GM19452 (cell line): ENCODE results near the gene NME7.
"Not testable (repeated sequence)": the region's sequence is repeated elsewhere in the genome, so short reads cannot be mapped to it uniquely, and the experiment has no call there.

Experiments used
- ATAC-seq: cut with Tn5 transposase; IDR thresholded peaks from one replicate; pipeline ENCODE4 v1.9.1; 2021; ENCODE audit not compliant: unreplicated experiment

The NME7 gene

GRCh38 chr1:169367686-169368405, at the start of gene NME7, which contains the start of gene BLZF1:
NME7 (minus strand) TSS chr1:169367797; CDS start chr1:169367710, 87 bp downstream.
BLZF1 (plus strand) TSS chr1:169368195; CDS start chr1:169369523, 1,328 bp downstream.
- ATAC-seq = peak; percentile 93

GRCh38 chr1:169414952-169415351, 47.4 kb upstream of the NME7 start:
- ATAC-seq = no peak

- not testable (repeated sequence) for ATAC-seq
These were observed 40.7 kb upstream of the NME7 start for GRCh38 chr1:169408340-169408739.

- ATAC-seq = not testable (repeated sequence)
These were observed 35.0 kb upstream of the NME7 start for GRCh38 chr1:169402578-169402977.

- ATAC-seq = no peak
These were observed 28.4 kb upstream of the NME7 start for GRCh38 chr1:169395955-169396354.

- ATAC-seq = no peak
These were observed 24.8 kb upstream of the NME7 start for GRCh38 chr1:169392406-169392805.

- peak; percentile 84 for ATAC-seq
These were observed 22.7 kb upstream of the NME7 start for GRCh38 chr1:169390303-169390702.

- no peak for ATAC-seq
These were observed 19.8 kb upstream of the NME7 start for GRCh38 chr1:169387399-169387798.

- no peak for ATAC-seq
These were observed 15.9 kb upstream of the NME7 start for GRCh38 chr1:169383449-169383848.

- no peak for ATAC-seq
These were observed 13.6 kb upstream of the NME7 start for GRCh38 chr1:169381162-169381561.

GRCh38 chr1:169371404-169371803, 3.8 kb upstream of the NME7 start:
- ATAC-seq = no peak

- ATAC-seq = no peak
These were observed 791 bp upstream of the NME7 start for GRCh38 chr1:169368406-169368769.

- ATAC-seq = no peak
These were observed 406 bp downstream of the NME7 start for GRCh38 chr1:169367096-169367685.

- ATAC-seq = no peak
These were observed 2.6 kb downstream of the NME7 start for GRCh38 chr1:169364948-169365347.

- ATAC-seq = peak; percentile 29
These were observed 4.4 kb downstream of the NME7 start for GRCh38 chr1:169363046-169363730.

- ATAC-seq = no peak
These were observed 6.3 kb downstream of the NME7 start for GRCh38 chr1:169361281-169361680.

GRCh38 chr1:169360415-169360814, 7.2 kb downstream of the NME7 start:
- ATAC-seq = no peak

GRCh38 chr1:169348383-169349036, 19.1 kb downstream of the NME7 start:
- ATAC-seq = no peak

GRCh38 chr1:169347688-169348382, 19.8 kb downstream of the NME7 start:
- no peak for ATAC-seq

- no peak for ATAC-seq
These were observed 21.5 kb downstream of the NME7 start for GRCh38 chr1:169346036-169346589.

- no peak for ATAC-seq
These were observed 22.1 kb downstream of the NME7 start for GRCh38 chr1:169345511-169345910.
